ENCODE measurements around the gene CABP2.

- TF ChIP-seq CTCF (IDR thresholded peaks at IDR 0.05) = no peak
- TF ChIP-seq POLR2A (IDR thresholded peaks at IDR 0.05) = no peak
- no peak for TF ChIP-seq EP300 (IDR thresholded peaks at IDR 0.05)
These were observed 19.7 kb upstream of the CABP2 start for GRCh38 chr11:67542971-67543370.

All from upper lobe of left lung (tissue), 4 donors.